ENCODE data around the gene GNG7. TPM values are rescaled to one million over a fixed set of nuclear protein-coding genes. Genes with fewer than 3 reads are reported as not detected.
"Not testable (repeated sequence)": the region's sequence is repeated elsewhere in the genome, so short reads cannot be mapped to it uniquely, and the experiment has no call there.

The GNG7 gene
- total RNA-seq, 2 experiments from 2014 or later, result 0.29 to 0.34 TPM

GRCh38 chr19:2616741-2617392 lies 85.6 kb downstream of the GNG7 start:
- CTCF ChIA-PET, result interaction anchor here (0.6 to 7.6 kb wide), 4 partner anchors 9 to 141 kb away, joined by 4 to 60 read pairs (median 6); partner anchors contain the start of gene GADD45B
- POLR2A ChIA-PET, result interaction anchor here (3.6 kb wide), 1 partner anchor 140 kb away, joined by 23 read pairs; the partner anchor contains the start of gene GADD45B

GRCh38 chr19:2615782-2616181 lies 86.7 kb downstream of the GNG7 start:
- ChIA-PET CTCF (interaction anchor here (0.7 to 7.6 kb wide), 7 partner anchors 20 to 327 kb away, joined by 3 to 60 read pairs (median 5); partner anchors contain the start of gene GADD45B), POLR2A (interaction anchor here (0.8 to 3.6 kb wide), 2 partner anchors 13 to 139 kb away, joined by 5 to 23 read pairs; partner anchors contain the start of gene GADD45B)

GRCh38 chr19:2613507-2614295 lies 88.8 kb downstream of the GNG7 start:
- ChIA-PET CTCF (interaction anchor here (0.8 to 8.2 kb wide), 18 partner anchors 13 to 197 kb away, joined by 3 to 98 read pairs (median 4); partner anchors contain the start of gene GADD45B), POLR2A (interaction anchor here (1.2 to 1.5 kb wide), 2 partner anchors 14 to 137 kb away, joined by 5 to 11 read pairs; partner anchors contain the start of gene GADD45B)

- POLR2A ChIA-PET, result interaction anchor here (5.5 kb wide), 1 partner anchor 136 kb away, joined by 76 read pairs; the partner anchor contains the start of gene GADD45B
- CTCF ChIA-PET, result interaction anchor here (1.0 to 8.2 kb wide), 10 partner anchors 12 to 152 kb away, joined by 3 to 98 read pairs (median 5); partner anchors contain the start of gene GADD45B
Measured at GRCh38 chr19:2612619-2613249, 89.8 kb downstream of the GNG7 start.

DNA sequence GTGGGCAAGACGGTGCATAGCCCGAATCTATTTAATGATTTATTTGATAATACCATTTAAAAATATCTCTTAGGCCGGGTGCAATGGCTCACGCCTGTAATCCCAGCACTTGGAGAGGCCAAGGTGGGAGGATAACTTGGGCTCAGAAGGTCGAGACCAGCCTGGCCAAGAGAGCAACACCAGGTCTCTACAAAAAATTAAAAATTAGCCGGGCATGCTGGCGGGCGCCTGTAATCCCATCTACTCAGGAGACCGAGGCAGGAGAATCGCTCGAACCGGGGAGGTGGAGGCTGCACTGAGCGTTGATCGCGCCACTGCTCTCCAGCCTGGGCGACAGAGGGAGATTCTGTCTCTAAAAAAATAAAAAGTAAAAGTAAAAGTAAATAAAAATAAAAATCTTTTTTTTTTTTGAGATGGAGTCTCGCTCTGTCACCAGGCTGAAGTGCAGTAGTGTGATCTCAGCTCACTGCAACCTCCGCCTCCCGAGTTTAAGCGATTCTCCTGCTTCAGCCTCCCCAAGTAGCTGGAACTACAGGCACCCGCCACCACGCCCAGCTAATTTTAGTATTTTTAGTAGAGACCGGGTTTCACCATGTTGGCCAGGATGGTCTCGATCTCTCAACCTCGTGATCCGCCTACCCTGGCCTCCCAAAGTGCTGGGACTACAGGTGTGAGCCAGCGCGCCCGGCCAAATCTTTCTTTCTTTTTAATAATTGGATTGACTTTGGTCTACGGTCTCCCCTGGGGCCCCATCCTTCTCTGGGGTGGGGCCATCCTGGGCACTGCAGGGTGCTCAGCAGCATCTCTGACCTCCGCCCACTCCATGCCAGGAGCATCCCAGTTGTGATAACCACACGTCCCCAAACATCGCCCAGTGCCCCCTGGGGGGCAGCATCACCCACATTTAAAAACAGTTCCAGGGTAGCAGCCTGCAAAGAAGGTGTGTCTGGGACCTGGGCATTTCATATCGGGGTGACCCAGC lies 90.7 kb downstream of the GNG7 start:
- CTCF ChIA-PET, result interaction anchor here (0.8 to 8.2 kb wide), 21 partner anchors 10 to 460 kb away, joined by 3 to 98 read pairs (median 5); partner anchors contain the start of genes GADD45B, LMNB2 and LSM7
- POLR2A ChIA-PET, result interaction anchor here (0.7 to 5.5 kb wide), 2 partner anchors 108 to 135 kb away, joined by 3 to 76 read pairs; partner anchors contain the start of gene GADD45B

- ChIA-PET CTCF (interaction anchor here (0.8 to 8.2 kb wide), 23 partner anchors 10 to 459 kb away, joined by 3 to 98 read pairs (median 5); partner anchors contain the start of genes GADD45B, LMNB2 and LSM7), POLR2A (interaction anchor here (0.6 to 5.5 kb wide), 3 partner anchors 58 to 134 kb away, joined by 3 to 76 read pairs (median 3); partner anchors contain the start of gene GADD45B)
Measured at GRCh38 chr19:2610637-2611482, 91.6 kb downstream of the GNG7 start.

GRCh38 chr19:2609389-2610116 lies 92.9 kb downstream of the GNG7 start:
- CTCF ChIA-PET, result interaction anchor here (0.6 to 8.2 kb wide), 9 partner anchors 9 to 139 kb away, joined by 3 to 98 read pairs (median 9); partner anchors contain the start of gene GADD45B
- POLR2A ChIA-PET, result interaction anchor here (5.5 kb wide), 1 partner anchor 133 kb away, joined by 76 read pairs; the partner anchor contains the start of gene GADD45B

DNA sequence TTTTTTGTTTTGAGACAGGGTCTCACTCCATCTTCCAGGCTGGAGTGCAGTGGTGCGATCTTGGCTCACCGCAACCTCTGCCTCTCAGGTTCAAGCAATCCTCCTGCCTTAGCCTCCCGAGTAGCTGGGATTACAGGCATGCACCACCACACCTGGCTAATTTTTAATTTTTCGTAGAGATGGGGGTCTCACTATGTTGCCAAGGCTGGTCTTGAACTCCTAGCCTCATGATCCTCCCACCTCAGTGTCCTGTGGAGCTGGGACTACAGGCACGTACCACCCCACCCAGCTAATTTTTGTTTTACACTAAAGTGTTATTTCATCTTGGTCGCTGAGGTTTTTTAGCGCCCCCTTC lies 93.5 kb downstream of the GNG7 start:
- ChIA-PET POLR2A (interaction anchor here (0.6 to 5.5 kb wide), 3 partner anchors 10 to 132 kb away, joined by 6 to 76 read pairs (median 12); partner anchors contain the start of gene GADD45B), CTCF (interaction anchor here (0.6 to 8.2 kb wide), 10 partner anchors 9 to 139 kb away, joined by 3 to 98 read pairs (median 9); partner anchors contain the start of gene GADD45B)

GRCh38 chr19:2608602-2608922 lies 93.9 kb downstream of the GNG7 start:
- ChIA-PET POLR2A (interaction anchor here (0.6 to 5.5 kb wide), 3 partner anchors 10 to 132 kb away, joined by 6 to 76 read pairs (median 12); partner anchors contain the start of gene GADD45B), CTCF (interaction anchor here (1.0 to 8.2 kb wide), 10 partner anchors 9 to 138 kb away, joined by 3 to 98 read pairs (median 9); partner anchors contain the start of gene GADD45B)

DNA sequence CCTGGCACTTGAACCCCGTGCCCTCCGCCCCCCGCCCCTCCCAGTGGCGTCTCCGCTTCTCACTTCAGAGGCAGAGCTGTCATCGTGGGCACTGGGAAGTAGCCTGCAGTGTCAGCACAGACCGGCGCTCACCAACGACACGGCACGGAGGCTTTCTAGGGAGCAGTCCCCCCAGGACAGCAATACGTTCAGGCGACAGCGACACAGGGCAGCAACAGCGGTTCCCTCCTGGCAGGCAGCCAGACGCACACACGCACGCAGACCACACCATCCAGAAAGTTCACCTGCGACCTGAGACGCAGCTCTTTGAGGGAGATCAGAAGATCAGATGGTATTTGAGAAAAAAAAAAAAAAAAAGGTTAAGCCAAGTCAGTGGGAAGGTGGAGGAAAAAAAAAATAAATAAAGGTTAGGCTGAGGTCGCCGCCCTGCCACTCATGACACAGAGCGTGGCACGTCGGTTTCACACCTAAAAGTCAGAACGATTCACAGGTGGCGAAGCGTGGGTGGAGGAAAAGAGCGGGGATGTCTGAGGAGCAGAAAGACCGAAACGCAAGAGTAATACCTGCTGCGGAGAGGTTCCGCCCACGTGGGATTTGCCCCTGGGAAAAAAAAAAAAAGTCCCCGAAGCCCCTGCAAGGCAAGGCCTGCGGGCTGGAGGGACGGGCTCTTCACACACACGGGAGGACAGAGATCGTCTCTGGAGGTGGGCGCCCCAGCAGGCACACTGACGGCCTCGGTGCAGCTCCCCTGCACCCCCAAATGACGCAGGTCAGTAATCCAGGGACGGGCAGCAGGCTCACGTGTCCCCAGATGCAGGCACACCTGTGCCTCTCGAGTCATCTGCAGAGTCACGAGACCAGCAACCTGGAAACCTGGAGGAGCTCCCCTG lies 94.5 kb downstream of the GNG7 start:
- POLR2A ChIA-PET, result interaction anchor here (0.6 to 5.5 kb wide), 7 partner anchors 9 to 570 kb away, joined by 4 to 76 read pairs (median 6); partner anchors contain the start of genes GADD45B and S1PR4
- CTCF ChIA-PET, result interaction anchor here (0.8 to 8.2 kb wide), 11 partner anchors 8 to 151 kb away, joined by 3 to 98 read pairs (median 8); partner anchors contain the start of genes GADD45B and LMNB2

DNA sequence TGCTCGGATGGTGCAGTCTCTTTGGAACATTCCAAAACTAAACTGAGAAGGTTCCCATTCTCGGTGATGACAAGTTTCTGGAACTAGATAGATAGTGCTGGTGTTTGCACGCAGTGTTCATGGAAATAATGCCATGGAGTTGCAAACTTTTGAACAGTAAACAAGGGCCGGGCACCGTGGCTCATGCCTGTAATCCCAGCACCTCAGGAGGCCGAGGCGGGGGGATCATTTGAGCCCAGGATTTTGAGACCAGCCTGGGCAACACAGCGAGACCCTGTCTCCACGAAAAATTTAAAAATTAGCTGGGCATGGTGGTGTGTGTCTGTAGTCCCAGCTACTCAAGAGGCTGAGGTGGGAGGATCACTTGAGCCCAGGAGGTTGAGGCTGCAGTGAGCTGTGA lies 95.7 kb downstream of the GNG7 start:
- ChIA-PET POLR2A (interaction anchor here (0.6 to 2.1 kb wide), 2 partner anchors 8 to 14 kb away, joined by 3 to 12 read pairs; no protein-coding TSS in a partner anchor), CTCF (interaction anchor here (1.4 to 2.2 kb wide), 4 partner anchors 7 to 137 kb away, joined by 3 to 9 read pairs (median 6); no protein-coding TSS in a partner anchor)

DNA sequence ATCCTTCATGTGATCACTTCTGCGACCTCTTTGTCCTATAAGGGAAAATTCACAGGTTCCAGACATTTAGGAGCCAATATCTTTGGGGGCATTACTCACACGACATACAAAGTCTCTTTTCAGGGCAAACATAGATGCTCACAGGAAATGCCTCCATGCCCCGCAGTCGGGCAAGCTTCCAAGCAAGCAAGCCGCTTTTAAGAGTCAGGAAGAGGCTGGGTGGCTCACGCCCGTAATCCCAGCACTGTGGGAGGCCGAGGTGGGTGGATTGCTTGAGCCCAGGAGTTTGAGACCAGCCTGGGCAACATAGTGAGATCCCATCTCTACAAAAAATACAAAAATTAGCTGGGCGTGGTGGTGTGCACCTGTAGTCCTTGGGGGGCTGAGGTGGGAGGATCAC lies 96.6 kb downstream of the GNG7 start:
- POLR2A ChIA-PET, result not testable (repeated sequence)
- CTCF ChIA-PET, result interaction anchor here (1.4 kb wide), 1 partner anchor 26 kb away, joined by 3 read pairs; no protein-coding TSS in a partner anchor

DNA sequence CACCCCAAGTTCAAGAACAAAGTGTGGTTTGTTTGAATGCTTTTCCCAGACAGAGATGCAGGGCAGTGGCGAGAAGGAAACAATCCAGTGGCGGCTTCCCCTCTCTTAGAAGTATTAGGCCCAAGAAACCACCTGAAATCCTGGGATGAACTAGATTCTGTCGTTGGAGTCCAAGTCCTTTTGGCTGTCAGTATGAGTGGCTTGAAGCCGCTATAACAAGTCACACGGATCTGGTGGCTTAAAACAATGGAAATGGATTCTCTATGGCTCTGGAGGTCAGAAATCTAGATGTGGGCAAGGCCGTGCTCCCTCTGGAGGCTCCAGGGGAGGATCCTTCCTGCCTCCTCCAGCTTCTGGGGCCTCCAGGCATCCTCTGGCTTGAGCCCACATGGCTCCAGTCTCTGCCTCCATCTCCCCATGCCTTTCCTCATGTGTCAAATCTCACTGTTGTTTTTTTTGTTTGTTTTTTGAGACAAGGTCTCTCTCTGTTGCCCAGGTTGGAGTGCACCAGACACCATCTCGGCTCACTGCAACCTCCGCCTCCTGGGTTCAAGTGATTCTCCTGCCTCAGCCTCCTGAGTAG lies 97.7 kb downstream of the GNG7 start:
- ChIA-PET CTCF (no interaction called here), POLR2A (no interaction called here)

DNA sequence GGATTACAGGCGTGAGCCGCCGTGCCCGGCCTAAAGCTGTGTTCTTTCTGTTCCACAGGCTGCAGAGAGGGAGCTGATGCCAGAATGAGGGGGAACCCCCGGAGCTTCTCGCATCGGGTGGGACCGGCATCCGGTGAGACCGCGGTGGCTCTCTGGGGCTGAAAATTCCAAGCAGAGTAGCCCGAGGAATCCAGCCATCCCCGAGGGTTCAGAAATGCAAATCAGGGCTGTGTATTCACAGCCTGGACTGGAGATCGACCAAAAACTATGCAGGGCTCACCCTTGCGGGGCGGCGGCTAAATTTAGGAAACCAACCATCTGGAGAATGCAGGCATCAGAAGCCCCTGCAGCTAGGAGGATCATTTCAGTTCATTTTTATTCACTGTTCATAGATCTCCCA lies 99.2 kb downstream of the GNG7 start:
- ChIA-PET CTCF (interaction anchor here (1.1 kb wide), 1 partner anchor 24 kb away, joined by 3 read pairs; no protein-coding TSS in a partner anchor), POLR2A (no interaction called here)

Data from activated CD8-positive, alpha-beta memory T cell treated with anti-CD3 and anti-CD28 coated beads for 36 hours (primary cell).